ENCODE measurements around the gene RASGRF2. TPM values are rescaled to one million over a fixed set of nuclear protein-coding genes. Genes with fewer than 3 reads are reported as not detected.

Gene RASGRF2
- total RNA-seq, 5 donors from 2014 or later (not counting 1 experiment from before 2014, with no cell fraction given), result 25.2 to 53.0 (median 27.0) TPM

DNA sequence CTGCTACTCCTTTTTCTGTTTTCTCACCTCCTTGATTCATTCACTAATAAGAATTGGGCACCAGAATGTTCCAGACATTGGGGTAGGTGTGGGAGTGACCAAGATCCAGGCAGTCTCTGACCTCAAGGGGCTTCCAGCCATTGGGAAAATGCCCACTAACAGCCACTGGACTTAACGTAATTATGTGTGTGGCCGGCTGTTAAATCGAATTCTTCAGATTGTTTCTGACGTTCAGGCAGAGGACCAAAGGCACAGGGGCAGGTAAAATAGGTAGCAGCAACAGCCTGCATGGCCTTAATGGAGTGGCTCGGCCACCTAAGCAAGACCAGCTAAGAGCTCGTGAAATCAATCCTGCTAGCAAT lies 224.6 kb downstream of the RASGRF2 start:
- ChIA-PET POLR2A (no interaction called here), CTCF (no interaction called here)
- 100% methylated on average over 6 of the region's 6 CpGs for WGBS (ENCODE audit: insufficient coverage)
- Histone ChIP-seq H3K27me3 (replicated peaks in 1 of 2; ENCODE audit: control insufficient read depth in 2 of 2, extremely low read depth in 1 of 2, insufficient read depth in 2 of 2, low read length in 1 of 2) (no peaks in the 10 kb centered on the region), H3K9me3 (no peaks in the 10 kb centered on the region), H3K27ac (ENCODE audit: low read length) (no peak overlapping the region), H3K4me3 (ENCODE audit: control insufficient read depth in 1 of 2, extremely low read depth in 1 of 2, low read length in 1 of 2) (no peak overlapping the region), H3K4me1 (ENCODE audit: control insufficient read depth in 1 of 2, extremely low read depth in 1 of 2, insufficient read depth in 2 of 2, low read length in 2 of 2) (no peaks in the 10 kb centered on the region), H3K36me3 (ENCODE audit: control insufficient read depth in 2 of 2, extremely low read depth in 1 of 2, insufficient read depth in 1 of 2, low read length in 1 of 2) (peaks cover 3 to 39% of the 10 kb centered on the region in 2 donors)
- Mint-ChIP-seq H3K9me3 (no peaks in the 10 kb centered on the region), H3K27me3 (no peaks in the 10 kb centered on the region), H3K27ac (peak overlapping the region in 1 of 2 donors; percentile 56), H3K36me3 (peaks cover 28% of the 10 kb centered on the region), H3K4me3 (no peak overlapping the region), H3K4me1 (peaks cover 0 to 7% (median 0%) of the 10 kb centered on the region in 3 donors)
- no peak for DNase-seq
- ATAC-seq (replicated peaks in 1 of 4), result no peak

- Mint-ChIP-seq H3K4me3 (no peak overlapping the region), H3K27ac (peak overlapping the region; percentile 47 to 64), H3K36me3 (peaks cover 11% of the 10 kb centered on the region), H3K9me3 (no peaks in the 10 kb centered on the region), H3K4me1 (peaks cover 0 to 2% (median 0%) of the 10 kb centered on the region in 3 donors), H3K27me3 (no peaks in the 10 kb centered on the region)
- no peaks in the 10 kb centered on the region for H3K27me3 ChIP-seq (replicated peaks in 1 of 2; ENCODE audit: control insufficient read depth in 2 of 2, extremely low read depth in 1 of 2, insufficient read depth in 2 of 2, low read length in 1 of 2)
- no peak for ATAC-seq (replicated peaks in 1 of 4)
- peaks cover 0 to 16% of the 10 kb centered on the region in 2 donors for H3K36me3 ChIP-seq (ENCODE audit: control insufficient read depth in 2 of 2, extremely low read depth in 1 of 2, insufficient read depth in 1 of 2, low read length in 1 of 2)
- POLR2A ChIA-PET, result no interaction called here
- no peak overlapping the region for H3K27ac ChIP-seq (ENCODE audit: low read length)
- no peak for DNase-seq
- H3K4me3 ChIP-seq (ENCODE audit: control insufficient read depth in 1 of 2, extremely low read depth in 1 of 2, low read length in 1 of 2), result no peak overlapping the region
- 48% methylated on average over 5 of the region's 6 CpGs for WGBS (ENCODE audit: insufficient coverage)
- CTCF ChIA-PET, result no interaction called here
- no peaks in the 10 kb centered on the region for H3K9me3 ChIP-seq
- no peaks in the 10 kb centered on the region for H3K4me1 ChIP-seq (ENCODE audit: control insufficient read depth in 1 of 2, extremely low read depth in 1 of 2, insufficient read depth in 2 of 2, low read length in 2 of 2)
Observed at GRCh38 chr5:81187885-81188284, 227.7 kb downstream of the RASGRF2 start.

DNA sequence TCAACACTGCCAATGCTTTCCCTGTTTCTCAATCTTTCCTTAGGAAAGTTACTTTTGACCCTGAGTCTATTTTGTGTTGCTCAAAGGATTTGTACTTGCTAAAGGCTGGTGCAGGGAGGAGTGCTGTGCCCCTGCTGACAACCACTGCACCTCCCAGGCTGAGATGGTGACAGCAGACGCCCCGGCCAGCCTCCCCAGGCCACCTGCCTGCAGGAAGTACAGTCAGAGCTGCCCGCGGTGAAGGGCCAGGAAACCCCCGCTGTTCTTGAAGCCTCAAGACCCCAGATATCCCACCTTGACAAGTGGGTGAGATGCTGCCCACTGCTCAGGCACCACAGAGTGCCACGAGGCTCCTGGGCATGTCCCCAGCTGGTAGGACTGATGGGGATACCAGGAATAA lies 228.8 kb downstream of the RASGRF2 start:
- Mint-ChIP-seq H3K9me3 (no peaks in the 10 kb centered on the region), H3K27me3 (no peaks in the 10 kb centered on the region), H3K36me3 (peaks cover 6% of the 10 kb centered on the region), H3K4me1 (peaks cover 0 to 2% (median 0%) of the 10 kb centered on the region in 3 donors), H3K4me3 (no peak overlapping the region), H3K27ac (peak overlapping the region in 1 of 2 donors; percentile 54)
- Histone ChIP-seq H3K36me3 (ENCODE audit: control insufficient read depth in 2 of 2, extremely low read depth in 1 of 2, insufficient read depth in 1 of 2, low read length in 1 of 2) (peaks cover 0 to 11% of the 10 kb centered on the region in 2 donors), H3K4me3 (ENCODE audit: control insufficient read depth in 1 of 2, extremely low read depth in 1 of 2, low read length in 1 of 2) (no peak overlapping the region), H3K4me1 (ENCODE audit: control insufficient read depth in 1 of 2, extremely low read depth in 1 of 2, insufficient read depth in 2 of 2, low read length in 2 of 2) (no peaks in the 10 kb centered on the region), H3K27me3 (replicated peaks in 1 of 2; ENCODE audit: control insufficient read depth in 2 of 2, extremely low read depth in 1 of 2, insufficient read depth in 2 of 2, low read length in 1 of 2) (no peaks in the 10 kb centered on the region), H3K27ac (ENCODE audit: low read length) (no peak overlapping the region), H3K9me3 (no peaks in the 10 kb centered on the region)
- POLR2A ChIA-PET, result interaction anchor here in 1 of 2 donors (0.6 kb wide), 1 partner anchor 611 kb away, joined by 4 read pairs; no protein-coding TSS in a partner anchor
- DNase-seq (no peak), ATAC-seq (replicated peaks in 1 of 4) (no peak)
- 51% methylated on average over 3 of the region's 6 CpGs for WGBS (ENCODE audit: insufficient coverage)
- CTCF ChIA-PET, result interaction anchor here in 1 of 2 donors (0.6 to 0.7 kb wide), 2 partner anchors 493 to 504 kb away, joined by 4 read pairs; no protein-coding TSS in a partner anchor

GRCh38 chr5:81189875-81190498 lies 229.8 kb downstream of the RASGRF2 start:
- Histone ChIP-seq H3K27ac (ENCODE audit: low read length) (no peak overlapping the region), H3K9me3 (no peaks in the 10 kb centered on the region), H3K27me3 (replicated peaks in 1 of 2; ENCODE audit: control insufficient read depth in 2 of 2, extremely low read depth in 1 of 2, insufficient read depth in 2 of 2, low read length in 1 of 2) (no peaks in the 10 kb centered on the region), H3K4me1 (ENCODE audit: control insufficient read depth in 1 of 2, extremely low read depth in 1 of 2, insufficient read depth in 2 of 2, low read length in 2 of 2) (peaks cover 0 to 5% of the 10 kb centered on the region in 2 experiments), H3K4me3 (ENCODE audit: control insufficient read depth in 1 of 2, extremely low read depth in 1 of 2, low read length in 1 of 2) (no peak overlapping the region), H3K36me3 (ENCODE audit: control insufficient read depth in 2 of 2, extremely low read depth in 1 of 2, insufficient read depth in 1 of 2, low read length in 1 of 2) (peaks cover 0 to 5% of the 10 kb centered on the region in 2 donors)
- Mint-ChIP-seq H3K4me1 (peaks cover 6 to 9% (median 6%) of the 10 kb centered on the region in 3 donors), H3K27me3 (no peaks in the 10 kb centered on the region), H3K4me3 (no peak overlapping the region), H3K9me3 (no peaks in the 10 kb centered on the region), H3K36me3 (peaks cover 5% of the 10 kb centered on the region), H3K27ac (no peak overlapping the region)
- 96% methylated on average over 12 of the region's 14 CpGs for WGBS (ENCODE audit: insufficient coverage)
- DNase-seq (no peak), ATAC-seq (replicated peaks in 1 of 4) (no peak)
- POLR2A ChIA-PET, result no interaction called here
- CTCF ChIA-PET, result interaction anchor here in 1 of 2 donors (1.4 kb wide), 1 partner anchor 503 kb away, joined by 3 read pairs; no protein-coding TSS in a partner anchor

DNA sequence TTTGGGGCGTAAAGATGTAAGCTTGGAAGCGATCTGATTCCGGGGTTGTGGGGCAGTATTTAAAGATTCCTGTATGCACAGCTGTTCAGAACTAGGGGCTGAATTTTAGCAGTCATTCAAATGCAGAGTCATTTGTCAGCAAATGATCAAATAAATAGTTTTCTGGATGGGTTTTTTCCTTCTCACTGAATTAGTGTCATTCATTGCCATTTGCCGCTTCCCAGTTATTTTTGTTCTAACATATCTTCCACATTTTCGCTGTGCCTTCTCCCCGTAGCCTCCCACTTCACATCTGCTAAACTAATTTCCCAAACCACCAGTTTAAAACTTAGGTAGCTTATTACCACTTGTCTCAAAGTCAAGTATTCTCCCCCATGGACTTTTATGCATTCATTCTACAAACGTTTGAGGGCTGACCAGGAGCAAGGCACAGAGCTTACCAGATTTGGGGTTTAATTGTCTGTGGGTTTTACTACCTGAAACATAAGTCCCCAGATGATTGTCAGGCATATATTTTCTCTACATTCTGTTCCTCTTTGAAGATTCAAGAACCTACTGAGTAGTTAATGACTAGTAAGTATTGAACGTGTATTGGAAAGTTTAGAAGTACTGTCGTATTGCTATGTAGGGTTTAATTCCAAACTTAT lies 231.7 kb downstream of the RASGRF2 start:
- Mint-ChIP-seq H3K27me3 (no peaks in the 10 kb centered on the region), H3K27ac (no peak overlapping the region), H3K9me3 (no peaks in the 10 kb centered on the region), H3K36me3 (no peaks in the 10 kb centered on the region), H3K4me3 (no peak overlapping the region), H3K4me1 (peaks cover 9 to 11% (median 9%) of the 10 kb centered on the region in 3 donors)
- ChIA-PET CTCF (interaction anchor here (0.7 to 1.4 kb wide), 4 partner anchors 9 to 505 kb away, joined by 3 to 5 read pairs (median 3); no protein-coding TSS in a partner anchor), POLR2A (no interaction called here)
- Histone ChIP-seq H3K36me3 (ENCODE audit: control insufficient read depth in 2 of 2, extremely low read depth in 1 of 2, insufficient read depth in 1 of 2, low read length in 1 of 2) (peaks cover 0 to 3% of the 10 kb centered on the region in 2 donors), H3K4me3 (ENCODE audit: control insufficient read depth in 1 of 2, extremely low read depth in 1 of 2, low read length in 1 of 2) (no peak overlapping the region), H3K27me3 (replicated peaks in 1 of 2; ENCODE audit: control insufficient read depth in 2 of 2, extremely low read depth in 1 of 2, insufficient read depth in 2 of 2, low read length in 1 of 2) (no peaks in the 10 kb centered on the region), H3K4me1 (ENCODE audit: control insufficient read depth in 1 of 2, extremely low read depth in 1 of 2, insufficient read depth in 2 of 2, low read length in 2 of 2) (peaks cover 0 to 7% of the 10 kb centered on the region in 2 experiments), H3K27ac (ENCODE audit: low read length) (no peak overlapping the region), H3K9me3 (no peaks in the 10 kb centered on the region)
- ATAC-seq (replicated peaks in 1 of 4), result no peak
- 93% methylated on average over 6 of the region's 9 CpGs for WGBS (ENCODE audit: insufficient coverage)
- no peak for DNase-seq

- Mint-ChIP-seq H3K27me3 (no peaks in the 10 kb centered on the region), H3K36me3 (no peaks in the 10 kb centered on the region), H3K9me3 (no peaks in the 10 kb centered on the region), H3K4me3 (no peak overlapping the region), H3K4me1 (peaks cover 9 to 11% (median 9%) of the 10 kb centered on the region in 3 donors), H3K27ac (peak overlapping the region in 1 of 2 donors; percentile 30)
- no peaks in the 10 kb centered on the region for H3K27me3 ChIP-seq (replicated peaks in 1 of 2; ENCODE audit: control insufficient read depth in 2 of 2, extremely low read depth in 1 of 2, insufficient read depth in 2 of 2, low read length in 1 of 2)
- no peak overlapping the region for H3K27ac ChIP-seq (ENCODE audit: low read length)
- ATAC-seq (replicated peaks in 1 of 4) (no peak), DNase-seq (no peak)
- no peaks in the 10 kb centered on the region for H3K9me3 ChIP-seq
- H3K36me3 ChIP-seq (ENCODE audit: control insufficient read depth in 2 of 2, extremely low read depth in 1 of 2, insufficient read depth in 1 of 2, low read length in 1 of 2), result peaks cover 0 to 3% of the 10 kb centered on the region in 2 donors
- ChIA-PET POLR2A (interaction anchor here in 1 of 2 donors (0.8 kb wide), 1 partner anchor 504 kb away, joined by 3 read pairs; no protein-coding TSS in a partner anchor), CTCF (interaction anchor here (1.2 to 3.6 kb wide), 4 partner anchors 13 to 711 kb away, joined by 3 to 26 read pairs (median 4); no protein-coding TSS in a partner anchor)
- no peak overlapping the region for H3K4me3 ChIP-seq (ENCODE audit: control insufficient read depth in 1 of 2, extremely low read depth in 1 of 2, low read length in 1 of 2)
- H3K4me1 ChIP-seq (ENCODE audit: control insufficient read depth in 1 of 2, extremely low read depth in 1 of 2, insufficient read depth in 2 of 2, low read length in 2 of 2), result peaks cover 0 to 7% of the 10 kb centered on the region in 2 experiments
- no CpG with 5 or more reads among the region's 8 CpGs for WGBS (ENCODE audit: insufficient coverage)
Observed at GRCh38 chr5:81192373-81192750, 232.2 kb downstream of the RASGRF2 start.
